Ramos (cell line): ENCODE data around the gene ARMH4.

Experiments used
- in situ Hi-C: fragments of 300-500 bp; cut with MboI; formaldehyde crosslinking; loops from one replicate; pipeline ENCODE4 v1.14.3; 2022; ENCODE audit warnings: low sequenced_read_pairs; ENCODE audit not compliant: unreplicated experiment

ARMH4 gene

DNA sequence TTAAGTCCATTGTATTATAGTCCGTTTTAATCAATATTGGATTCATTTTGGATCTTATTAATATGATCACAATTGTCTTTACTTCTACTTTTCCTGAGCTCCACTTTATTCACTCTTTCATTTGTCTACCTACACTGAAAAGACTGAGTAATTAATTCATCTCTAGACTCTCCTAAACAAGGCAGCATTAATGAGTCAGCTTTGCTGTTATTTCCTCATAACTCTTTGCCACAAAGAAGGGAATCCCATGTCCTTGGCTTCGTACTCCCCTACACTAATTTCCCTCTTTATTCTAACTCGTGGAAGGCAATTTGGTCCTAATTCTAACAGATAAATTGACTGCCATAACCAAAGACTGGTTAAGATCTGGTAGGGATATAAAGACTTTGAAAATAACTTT, 91.9 kb downstream of the ARMH4 start:
- in situ Hi-C loops = no loop called here

DNA sequence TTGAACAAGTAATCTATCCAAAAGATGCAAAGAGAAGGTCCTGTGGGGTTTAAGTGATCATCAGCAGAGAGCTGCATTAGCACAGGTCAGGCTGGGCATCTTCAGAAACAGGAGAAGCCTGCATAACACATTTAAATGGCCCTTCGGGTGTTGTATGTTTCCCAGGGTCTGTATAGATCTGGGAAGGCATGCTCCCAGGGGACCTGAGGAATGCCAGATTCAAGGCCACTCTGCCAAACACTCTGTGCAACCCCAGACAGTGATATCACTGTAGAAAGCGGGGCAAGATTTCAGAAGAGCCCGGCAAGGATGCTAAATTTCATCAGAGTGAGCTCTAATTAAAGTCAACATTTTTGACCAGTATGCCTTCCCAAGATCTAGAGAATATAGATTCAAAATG, 92.9 kb downstream of the ARMH4 start:
- in situ Hi-C loops = no loop called here

DNA sequence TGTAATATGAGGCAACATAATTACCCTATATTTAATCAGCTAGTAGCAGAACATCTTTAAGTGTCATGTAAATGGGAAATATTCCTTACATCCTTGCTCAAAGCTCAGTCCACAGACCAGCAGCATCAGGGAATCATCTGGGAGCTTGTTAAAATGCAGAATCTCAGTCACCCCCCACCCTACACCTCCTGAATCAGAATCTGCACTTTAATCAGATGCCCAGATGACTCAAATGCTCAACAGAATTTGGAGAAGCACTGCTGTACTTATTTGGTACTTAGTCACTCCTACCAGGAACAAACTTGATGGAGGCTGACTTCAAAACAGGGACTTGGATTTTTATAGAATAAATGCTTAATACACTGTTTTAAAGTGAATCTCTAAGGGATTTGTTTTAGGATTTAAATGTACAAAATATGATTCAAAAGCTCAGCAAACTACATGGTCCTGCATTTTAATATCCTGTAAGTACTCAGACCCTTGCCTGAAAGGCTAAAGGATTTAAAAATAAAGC, 96.5 kb downstream of the ARMH4 start:
- in situ Hi-C loops = no loop called here

DNA sequence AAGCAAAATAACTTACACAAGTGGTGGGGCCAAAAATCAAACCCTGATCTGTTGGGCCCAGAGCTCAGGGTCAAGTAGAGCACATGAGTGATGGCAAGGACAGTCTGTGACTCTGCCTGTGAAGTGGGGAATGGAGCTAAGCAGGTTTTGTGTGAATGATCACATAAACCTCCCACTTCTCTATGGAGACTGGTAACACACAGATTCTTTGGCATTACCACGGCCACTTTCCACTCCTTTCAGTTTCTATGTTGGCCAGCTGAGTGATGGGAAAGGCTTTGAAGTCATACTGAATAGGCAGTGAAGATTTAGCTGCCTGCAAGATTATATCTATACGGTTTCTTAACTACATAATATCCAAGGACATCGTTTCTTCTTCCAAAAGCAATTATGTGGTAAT, 97.9 kb downstream of the ARMH4 start:
- in situ Hi-C loops = no loop called here

DNA sequence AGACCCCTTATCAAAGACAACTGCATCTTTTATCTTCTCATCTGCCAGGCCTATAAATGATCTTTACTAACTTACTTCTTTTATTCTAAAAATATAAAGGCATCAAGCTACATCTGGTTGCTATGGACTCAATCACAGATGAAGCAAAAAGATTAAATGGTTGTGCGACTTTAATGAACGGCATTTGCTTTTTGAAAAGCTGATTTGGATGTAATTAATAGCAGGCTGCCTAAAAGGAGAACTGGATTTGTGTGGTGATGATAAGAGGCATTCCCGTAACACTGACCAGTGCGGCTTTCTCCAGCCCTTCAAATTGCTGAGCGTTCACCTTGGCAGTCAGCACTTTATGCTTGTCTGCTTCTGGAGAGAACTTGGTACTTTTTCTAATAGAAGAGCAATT, 103.8 kb downstream of the ARMH4 start:
- in situ Hi-C loops = no loop called here

DNA sequence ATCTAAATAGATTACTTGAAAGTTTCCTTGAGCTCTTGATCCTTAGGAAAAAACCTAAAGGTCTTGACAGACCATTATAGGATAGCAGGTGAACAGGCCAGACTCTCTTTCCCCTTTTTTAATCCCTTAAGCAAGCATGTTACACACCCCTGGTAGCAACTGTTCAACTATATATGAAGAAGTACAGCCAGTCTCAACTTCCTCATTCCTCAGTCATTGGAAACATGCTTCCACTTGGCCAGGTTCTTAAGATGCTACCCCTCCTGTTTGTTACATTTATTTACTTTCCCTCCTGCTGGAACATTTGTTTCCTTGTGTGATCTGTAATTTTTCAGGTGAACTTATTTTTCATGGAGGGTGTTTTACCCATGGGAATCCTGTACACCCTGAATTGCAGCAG, 124.1 kb downstream of the ARMH4 start:
- in situ Hi-C loops = no loop called here

DNA sequence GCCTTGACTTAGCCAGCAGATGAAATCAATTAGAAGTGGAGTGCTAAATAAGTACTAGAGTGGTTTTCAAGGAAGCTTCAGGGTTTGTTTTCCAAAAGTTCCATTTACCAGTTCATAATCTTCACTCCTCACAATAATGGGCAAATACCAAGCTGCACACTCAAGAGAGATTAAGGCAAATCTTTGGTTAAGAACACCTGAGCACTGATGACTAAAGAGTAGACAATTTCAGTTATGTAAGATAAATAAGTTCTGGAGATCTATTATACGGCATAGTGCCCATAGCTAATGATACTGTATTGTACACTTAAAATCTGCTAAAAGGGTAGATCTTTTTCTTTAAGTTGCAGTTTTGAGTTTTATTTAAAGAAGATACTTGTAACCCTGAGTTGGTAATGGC, 125.0 kb downstream of the ARMH4 start:
- in situ Hi-C loops = no loop called here

DNA sequence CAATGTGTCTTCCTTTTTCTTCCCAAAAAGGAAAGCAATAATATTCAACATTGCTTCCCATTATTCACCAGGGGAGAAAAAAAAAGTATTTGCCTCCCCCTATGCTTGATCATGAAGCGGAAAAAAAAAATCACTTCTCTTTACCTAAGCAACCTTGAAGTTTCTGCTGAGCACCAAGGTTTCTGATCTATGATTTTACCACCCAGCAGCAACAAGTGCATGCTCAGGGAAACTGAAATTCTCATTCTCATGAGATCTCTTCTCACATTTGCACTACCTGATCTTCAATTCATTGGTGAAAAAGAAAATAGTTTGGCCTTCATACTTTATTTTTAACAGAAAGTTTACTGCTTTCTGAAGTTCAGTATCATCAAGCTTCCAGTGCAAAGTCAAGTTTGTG, 125.8 kb downstream of the ARMH4 start:
- in situ Hi-C loops = no loop called here

DNA sequence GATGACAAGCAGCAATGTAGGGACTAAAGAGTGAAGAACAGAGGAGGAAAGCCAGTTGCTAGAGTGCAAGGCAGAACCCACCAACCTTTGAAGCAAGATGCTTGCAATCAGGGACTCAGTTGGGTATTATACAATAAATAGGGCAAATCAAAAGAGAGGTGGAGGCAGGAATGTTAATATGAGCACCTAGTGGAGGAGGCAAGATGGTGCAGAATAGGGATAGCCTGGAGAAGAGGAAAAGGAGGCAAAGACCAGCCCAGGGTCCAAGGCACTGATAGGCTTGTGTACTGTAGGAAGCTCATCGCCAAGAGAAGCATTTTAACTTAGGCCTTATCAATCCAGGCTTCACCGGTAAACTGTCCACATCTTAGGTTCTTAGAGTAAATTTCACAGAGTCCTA, 137.2 kb downstream of the ARMH4 start:
- in situ Hi-C loops = no loop called here

DNA sequence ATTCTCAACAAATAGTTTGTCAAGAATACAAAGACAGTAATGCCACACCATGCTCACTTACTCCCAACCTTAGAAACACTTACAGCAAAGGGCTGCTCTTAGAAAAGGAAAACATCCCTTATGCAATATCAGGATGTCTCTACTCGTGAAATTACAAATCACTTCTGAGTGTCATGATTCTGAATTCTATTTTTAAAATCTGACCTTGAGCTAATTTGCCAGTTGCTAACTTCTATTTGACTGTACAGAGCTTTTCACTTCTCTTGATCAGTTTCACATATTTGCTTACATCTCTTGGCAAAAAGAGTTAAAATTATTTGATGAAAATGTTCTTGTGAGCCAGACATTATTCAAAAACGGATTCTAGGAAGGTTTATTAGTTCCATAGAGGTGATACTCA, 149.4 kb downstream of the ARMH4 start:
- in situ Hi-C loops = no loop called here

DNA sequence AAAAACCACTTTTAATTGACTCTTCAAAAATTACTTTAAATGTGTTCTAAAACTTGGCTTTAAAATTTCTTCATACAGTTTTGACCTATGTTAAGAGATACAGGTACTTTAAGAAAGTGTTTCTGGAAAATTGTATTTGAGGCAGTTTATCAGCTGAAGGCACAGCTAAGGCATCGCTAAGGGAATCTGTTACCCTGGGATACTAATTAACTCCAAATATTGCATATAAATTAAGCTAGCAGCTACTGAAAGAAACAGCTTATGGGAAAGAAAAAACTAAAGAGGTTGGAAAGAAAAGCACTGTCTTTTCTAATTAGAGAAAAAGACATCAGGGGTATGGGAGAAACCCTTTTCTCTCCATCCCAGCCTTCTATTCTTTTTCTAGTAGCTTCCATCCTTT, 152.0 kb downstream of the ARMH4 start:
- in situ Hi-C loops = no loop called here

DNA sequence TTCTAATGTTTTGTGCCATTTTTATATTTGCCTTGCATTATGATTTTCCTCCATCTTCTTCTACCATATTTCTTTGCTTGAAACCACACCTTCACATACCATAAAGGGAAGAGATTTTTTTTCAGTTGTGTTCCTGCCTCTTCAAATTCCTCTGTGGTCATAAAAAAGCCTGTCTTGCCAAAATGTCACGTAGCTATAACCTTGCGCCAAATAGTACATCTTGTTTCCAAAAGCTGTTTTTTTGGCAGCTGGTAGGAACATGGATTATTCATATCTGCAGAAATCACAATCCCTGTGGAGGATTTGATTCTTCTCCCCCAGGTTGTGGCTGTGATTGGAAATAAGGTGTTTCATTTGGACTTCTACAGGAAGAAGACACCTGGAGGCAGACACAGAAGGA, 152.5 kb downstream of the ARMH4 start:
- in situ Hi-C loops = no loop called here

DNA sequence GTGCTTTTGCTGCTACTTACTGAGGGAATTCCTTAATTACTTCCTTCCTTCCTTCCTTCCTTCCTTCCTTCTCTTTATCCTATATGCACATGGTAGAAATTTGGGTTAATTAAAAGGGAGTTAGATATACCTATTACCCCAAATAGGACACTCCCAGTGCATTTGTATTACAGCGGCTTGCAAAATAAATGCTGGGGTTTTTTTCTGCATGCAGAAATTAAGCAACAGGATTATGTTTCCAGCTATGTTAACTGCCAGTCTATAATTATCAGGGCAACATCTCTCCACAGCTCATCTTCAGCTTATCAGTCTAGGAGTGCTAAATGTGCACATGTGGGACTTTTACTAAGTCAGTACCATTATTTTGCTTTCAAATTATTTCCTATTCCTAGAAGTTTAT, 153.2 kb downstream of the ARMH4 start:
- in situ Hi-C loops = no loop called here

DNA sequence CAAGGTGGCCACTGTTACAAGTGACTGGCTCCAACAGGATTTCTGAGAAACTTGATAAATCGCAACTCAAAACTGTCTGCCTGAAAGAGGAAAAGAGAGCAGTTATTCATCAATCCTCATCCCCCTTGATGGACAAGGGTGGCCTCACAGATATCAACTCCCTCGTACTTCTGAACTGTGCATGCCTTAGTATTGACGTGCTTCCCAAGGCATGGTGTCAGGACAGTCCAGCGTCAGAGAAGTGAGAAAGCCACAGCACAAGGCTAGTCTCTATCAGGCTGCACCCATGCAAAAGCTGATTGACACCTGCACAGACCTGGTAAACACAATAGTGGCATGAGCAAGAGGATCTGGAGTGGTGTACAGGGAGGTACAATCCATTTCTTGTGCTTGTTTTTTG, 160.7 kb downstream of the ARMH4 start:
- in situ Hi-C loops = no loop called here

DNA sequence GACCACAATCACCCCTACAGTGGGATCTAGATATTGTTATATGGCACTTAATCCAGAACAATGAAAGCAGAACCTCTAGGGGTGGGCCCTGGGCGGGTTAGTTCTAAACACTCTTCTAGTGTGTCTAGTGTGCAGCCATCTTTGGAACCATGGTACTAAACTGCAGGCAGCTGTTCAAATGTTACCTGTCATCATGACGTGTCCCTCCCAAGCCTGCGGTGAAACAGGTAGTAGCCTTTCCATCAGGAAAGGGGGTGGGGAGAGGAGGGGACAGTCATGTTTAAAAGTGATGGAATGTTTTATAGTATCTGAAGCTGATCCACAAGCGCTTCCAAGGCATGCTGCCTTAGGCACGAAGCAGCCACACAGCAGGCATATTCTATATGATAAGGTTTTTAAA, 163.6 kb downstream of the ARMH4 start:
- in situ Hi-C loops = no loop called here

DNA sequence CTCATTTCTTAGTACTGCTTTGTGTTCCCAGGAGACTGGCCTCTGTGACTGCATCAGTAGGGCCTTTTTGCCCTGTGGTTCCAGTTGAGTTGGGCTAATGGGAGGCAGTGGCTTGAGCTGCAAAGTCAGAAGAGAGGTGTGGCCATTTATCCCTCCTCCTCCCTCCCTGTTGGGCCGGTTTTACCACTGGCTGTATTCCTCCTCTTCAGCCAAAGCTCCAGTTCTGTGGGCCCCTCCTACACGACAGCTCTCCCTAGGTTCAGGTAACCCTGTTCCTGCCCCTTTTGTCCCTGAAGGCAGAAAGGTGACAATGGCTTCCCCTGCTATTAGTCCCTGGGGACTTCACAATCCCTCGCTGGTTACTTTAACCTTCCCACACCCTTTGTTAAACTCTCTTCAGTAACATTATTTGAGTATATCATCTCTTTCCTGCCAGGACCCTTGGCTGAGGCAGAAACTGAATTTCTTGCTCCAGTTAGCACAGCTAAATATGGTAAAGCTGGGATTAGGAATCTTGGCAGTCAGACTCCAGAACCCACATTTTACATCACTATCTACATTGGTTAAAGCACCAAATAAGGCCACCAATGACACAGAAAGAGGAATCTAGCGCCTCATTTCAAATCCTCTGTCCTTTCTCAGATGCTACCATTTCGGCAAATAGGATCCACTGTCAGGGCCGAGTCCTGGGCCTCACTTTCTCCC, 164.3 kb downstream of the ARMH4 start:
- in situ Hi-C loops = no loop called here

DNA sequence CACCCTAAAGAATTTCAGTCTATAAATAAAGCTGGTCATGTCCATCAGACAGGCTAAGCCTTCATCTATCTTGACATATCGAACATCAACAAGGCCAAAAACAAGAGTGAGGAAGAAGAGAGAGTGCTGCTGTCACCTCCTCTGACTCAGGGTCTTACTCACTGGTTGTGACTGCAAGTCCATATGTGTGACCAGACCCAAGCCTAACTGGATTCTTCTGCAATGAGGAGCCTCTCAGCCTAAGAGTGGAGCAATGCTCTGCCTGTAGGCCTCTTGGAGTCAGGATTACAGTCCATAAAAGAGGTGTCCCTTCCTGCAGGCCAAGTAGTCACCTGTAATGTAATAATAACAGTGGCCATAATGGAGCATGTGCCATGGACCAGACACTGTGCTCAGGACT, 165.0 kb downstream of the ARMH4 start:
- in situ Hi-C loops = no loop called here

DNA sequence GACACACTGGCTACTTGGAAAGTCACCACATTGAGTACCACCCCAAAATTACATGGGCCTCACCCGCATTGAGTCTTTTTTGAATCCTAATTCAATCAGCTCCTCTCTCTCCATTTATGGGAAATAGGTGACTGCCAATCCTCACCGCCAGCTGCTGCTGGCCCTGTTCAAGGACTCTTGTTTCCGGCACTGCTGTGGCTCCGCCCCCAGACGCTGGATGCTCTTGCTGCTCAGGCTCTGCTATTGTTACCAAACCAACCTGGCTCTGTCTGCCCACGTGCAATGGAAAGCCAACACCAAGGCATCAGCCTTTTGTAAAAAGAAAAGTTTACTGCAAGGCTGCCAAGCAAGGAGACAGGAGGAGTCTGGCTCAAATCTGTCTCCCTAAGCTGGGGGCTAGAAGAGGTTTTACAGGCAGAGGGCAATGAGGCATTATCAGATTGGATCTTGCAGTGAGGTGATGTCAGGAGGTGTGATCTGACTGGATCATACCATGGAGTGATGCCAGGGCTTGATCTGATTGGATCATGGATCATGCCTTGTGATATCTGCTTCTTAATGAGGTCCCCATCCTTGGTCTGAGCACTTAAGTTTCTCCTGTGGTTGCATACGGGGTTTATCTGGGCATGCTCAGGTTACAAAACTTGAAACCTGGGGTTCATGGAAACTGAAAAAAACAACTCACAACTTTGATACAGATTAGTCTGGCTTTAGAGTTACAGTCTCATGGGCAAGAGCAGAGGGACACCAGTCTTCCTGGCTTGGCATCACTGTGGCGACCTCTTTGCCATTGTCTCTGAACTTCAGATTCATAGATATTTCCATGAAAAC, 169.0 kb downstream of the ARMH4 start:
- in situ Hi-C loops = no loop called here

DNA sequence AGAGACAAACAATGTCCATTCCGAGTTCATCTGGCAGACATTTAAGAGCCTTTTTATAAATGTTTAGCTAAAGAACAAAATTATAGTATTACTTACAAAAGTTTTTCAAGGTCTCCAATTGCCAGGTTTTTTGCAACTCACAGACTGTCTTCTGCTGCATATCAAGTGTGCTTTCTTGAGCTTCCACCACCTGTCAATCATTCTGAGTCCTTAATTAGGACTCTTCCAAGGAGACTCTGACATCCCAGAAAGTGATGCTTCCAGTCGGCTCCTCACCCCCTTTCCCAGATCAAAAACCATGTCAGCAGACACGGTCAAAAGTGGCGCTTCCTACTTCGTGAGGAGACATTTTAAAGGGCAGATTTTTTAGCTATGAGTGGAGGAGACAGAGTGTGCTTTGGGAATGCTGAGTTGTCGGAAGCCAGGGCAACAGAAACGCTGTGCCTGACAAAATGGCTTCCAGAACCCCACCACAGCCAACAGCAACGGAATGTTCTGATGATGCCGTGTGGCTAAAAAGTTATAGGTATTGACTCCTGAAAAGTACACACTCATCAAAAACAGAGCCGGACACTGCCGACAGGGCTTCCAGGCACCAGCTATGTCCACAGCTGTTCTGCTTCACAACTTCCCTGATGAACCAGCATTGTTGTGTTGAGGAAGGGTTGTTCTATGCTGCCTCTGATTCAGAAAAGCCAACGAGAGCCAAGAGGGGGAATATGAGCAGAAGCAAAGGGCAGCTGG, 170.0 kb downstream of the ARMH4 start:
- in situ Hi-C loops = no loop called here

DNA sequence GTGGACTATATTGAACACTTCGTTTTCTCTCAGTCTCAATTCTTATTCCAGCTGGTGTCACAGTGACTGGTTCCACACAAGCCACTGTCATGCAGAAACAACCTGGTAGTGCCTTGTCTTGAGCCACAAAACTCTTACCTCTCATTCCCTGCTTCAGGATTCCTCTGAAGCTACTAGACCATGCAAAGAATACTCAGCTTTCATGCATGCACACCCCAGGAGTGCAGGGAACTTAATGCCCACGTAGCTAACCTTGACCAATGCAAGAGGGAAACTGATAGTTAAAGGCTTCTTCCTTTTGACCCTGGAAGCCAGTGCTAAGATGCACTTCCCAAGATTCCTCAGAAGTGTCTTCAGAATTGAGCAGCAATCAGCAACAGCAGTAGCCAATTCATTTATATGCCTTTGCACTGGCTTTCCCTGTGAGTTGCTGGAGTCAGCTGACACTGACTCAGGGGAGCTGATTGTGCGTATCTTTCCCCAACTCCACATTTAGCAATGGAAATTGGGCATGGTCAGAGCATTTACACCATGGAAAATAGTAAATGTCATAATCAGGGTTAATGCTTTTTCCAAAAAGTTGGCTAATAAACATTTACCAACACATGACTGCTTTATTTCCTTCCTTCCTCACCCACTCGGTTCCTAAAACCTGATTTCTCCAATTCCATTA, 172.5 kb downstream of the ARMH4 start:
- in situ Hi-C loops = no loop called here

DNA sequence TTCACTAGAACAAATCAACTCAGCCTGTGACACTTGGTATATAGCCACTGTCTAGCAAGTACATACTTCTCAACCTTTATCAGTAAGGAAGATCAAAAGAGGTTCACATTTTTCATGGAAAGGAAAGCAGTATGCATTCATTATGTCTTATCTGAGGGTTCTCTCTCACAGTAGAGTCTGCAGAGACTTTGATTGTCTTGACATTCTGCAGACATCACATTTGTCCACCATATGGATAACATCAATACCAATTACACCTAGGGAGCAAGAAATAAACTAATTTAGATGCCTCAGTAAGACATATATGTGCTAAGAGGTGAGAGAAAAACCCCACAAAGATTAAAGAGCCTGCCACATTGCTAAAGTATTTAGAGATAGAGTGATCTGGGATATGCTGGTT, 175.3 kb downstream of the ARMH4 start:
- in situ Hi-C loops = no loop called here
